HG03060 (cell line): Measurements from ENCODE around the gene TGFB2.

ENCODE experiments used
- ATAC-seq: cut with Tn5 transposase; IDR thresholded peaks from one replicate; pipeline ENCODE4 v1.9.1; 2021; ENCODE audit warnings: low read depth, moderate number of reproducible peaks; ENCODE audit not compliant: unreplicated experiment

TGFB2 gene

GRCh38 chr1:218357211-218357892, 12.2 kb downstream of the TGFB2 start:
- ATAC-seq: no peak

GRCh38 chr1:218357893-218358232, 12.7 kb downstream of the TGFB2 start:
- no peak for ATAC-seq

GRCh38 chr1:218361298-218362065, 16.3 kb downstream of the TGFB2 start:
- no peak for ATAC-seq

- ATAC-seq: no peak
Measured at GRCh38 chr1:218362418-218363076, 17.4 kb downstream of the TGFB2 start.

GRCh38 chr1:218363141-218363540, 18.0 kb downstream of the TGFB2 start:
- no peak for ATAC-seq

GRCh38 chr1:218364028-218364710, 19.0 kb downstream of the TGFB2 start:
- ATAC-seq: no peak

GRCh38 chr1:218365226-218365999, 20.3 kb downstream of the TGFB2 start:
- no peak for ATAC-seq

- no peak for ATAC-seq
Measured at GRCh38 chr1:218366322-218367052, 21.4 kb downstream of the TGFB2 start.

- no peak for ATAC-seq
Measured at GRCh38 chr1:218367118-218367517, 22.0 kb downstream of the TGFB2 start.

- ATAC-seq: no peak
Measured at GRCh38 chr1:218368686-218369085, 23.6 kb downstream of the TGFB2 start.

- ATAC-seq: no peak
Measured at GRCh38 chr1:218369688-218370511, 24.8 kb downstream of the TGFB2 start.

- ATAC-seq: no peak
Measured at GRCh38 chr1:218371927-218372672, 27.0 kb downstream of the TGFB2 start.

- ATAC-seq: no peak
Measured at GRCh38 chr1:218374401-218375353, 29.5 kb downstream of the TGFB2 start.

- ATAC-seq: no peak
Measured at GRCh38 chr1:218376722-218377121, 31.6 kb downstream of the TGFB2 start.

- peak; percentile 93 for ATAC-seq
Measured at GRCh38 chr1:218377143-218377660, 32.1 kb downstream of the TGFB2 start.

- ATAC-seq: no peak
Measured at GRCh38 chr1:218380125-218380977, 35.2 kb downstream of the TGFB2 start.
